Stimulated activated CD8-positive, alpha-beta memory T cell treated with anti-CD3 and anti-CD28 coated beads, Interleukin-15, amount 100 ng/mL, for 48 hours (primary cell): Measurements from ENCODE around the gene MED12L.
"Not testable (repeated sequence)": the region's sequence is repeated elsewhere in the genome, so short reads cannot be mapped to it uniquely, and the experiment has no call there.

Experiments
- DNase-seq, 2 donors: peaks; one replicate each; pipeline ENCODE4 v3.0.0-alpha.2; 2020; ENCODE audit warnings: low read depth in 2 of 2

Gene MED12L

DNA sequence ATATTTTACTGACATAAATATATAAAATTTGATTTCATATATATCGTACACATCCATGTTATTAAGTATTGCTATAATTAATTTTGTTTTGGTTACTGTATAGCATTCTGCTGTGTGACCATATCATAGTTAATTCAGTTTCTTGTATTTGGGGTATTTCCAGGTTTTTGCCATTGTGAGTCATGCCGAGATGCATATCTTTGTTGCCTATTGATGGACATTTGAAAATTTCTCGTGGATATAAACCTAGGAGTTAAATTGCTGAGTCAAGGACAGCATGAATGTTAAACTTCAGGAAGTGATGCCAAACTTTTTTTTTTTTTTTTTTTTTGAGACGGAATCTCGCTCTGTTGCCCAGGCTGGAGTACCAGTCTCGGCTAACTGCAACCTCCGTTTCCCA lies 151.3 kb downstream of the MED12L start:
- DNase-seq = no peak

DNA sequence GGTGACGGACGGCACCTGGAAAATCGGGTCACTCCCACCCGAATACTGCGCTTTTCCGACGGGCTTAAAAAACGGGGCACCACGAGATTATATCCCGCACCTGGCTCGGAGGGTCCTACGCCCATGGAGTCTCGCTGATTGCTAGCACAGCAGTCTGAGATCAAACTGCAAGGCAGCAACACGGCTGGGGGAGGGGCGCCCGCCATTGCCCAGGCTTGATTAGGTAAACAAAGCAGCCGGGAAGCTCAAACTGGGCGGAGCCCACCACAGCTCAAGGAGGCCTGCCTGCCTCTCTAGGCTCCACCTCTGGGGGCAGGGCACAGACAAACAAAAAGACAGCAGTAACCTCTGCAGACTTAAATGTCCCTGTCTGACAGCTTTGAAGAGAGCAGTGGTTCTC lies 156.5 kb downstream of the MED12L start:
- DNase-seq = not testable (repeated sequence)

DNA sequence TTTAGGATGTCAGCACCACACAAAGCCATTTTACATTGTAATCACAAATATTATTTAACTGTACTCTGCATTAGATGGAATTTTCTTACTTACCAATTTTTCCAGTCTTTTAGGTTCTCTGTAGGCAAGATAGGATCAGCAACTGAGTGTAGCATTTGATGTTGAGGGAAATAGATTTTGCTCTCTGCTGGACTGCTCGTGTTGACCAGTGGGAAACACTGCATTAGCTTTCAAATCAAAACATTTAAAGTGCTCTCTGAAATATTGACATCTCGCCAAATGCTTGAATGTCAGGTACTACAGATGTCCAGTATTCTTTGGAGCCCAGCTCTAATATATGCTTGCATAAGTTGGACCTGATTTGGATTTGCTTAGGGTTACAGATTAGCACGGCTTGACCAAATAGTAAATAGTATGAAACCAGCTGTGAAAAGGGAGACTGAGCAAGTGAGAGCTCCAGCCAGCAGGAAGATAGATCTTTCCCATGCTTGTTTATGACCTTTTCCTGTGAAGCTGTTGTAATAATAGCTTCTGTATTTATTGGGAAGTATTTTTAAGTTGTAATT lies 163.4 kb downstream of the MED12L start:
- no peak for DNase-seq

DNA sequence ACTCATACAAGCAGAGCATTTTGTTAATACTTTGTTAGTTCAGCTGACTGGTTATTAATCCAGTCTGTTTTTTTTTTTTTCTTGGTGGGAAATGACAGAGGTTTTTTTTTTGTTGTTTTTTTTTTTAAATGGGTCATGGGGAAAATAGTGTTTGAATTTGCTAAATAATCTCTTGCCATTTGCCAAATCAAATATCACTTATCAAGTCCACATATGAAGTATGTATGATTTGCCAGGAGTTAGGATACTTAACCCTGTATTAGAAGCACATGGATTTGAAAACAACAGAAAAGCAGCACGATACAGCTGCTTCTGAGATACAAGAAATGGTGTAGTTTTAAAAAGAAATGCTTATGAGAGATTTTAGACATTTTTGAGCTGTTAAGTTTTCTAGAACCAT lies 171.3 kb downstream of the MED12L start:
- no peak for DNase-seq

DNA sequence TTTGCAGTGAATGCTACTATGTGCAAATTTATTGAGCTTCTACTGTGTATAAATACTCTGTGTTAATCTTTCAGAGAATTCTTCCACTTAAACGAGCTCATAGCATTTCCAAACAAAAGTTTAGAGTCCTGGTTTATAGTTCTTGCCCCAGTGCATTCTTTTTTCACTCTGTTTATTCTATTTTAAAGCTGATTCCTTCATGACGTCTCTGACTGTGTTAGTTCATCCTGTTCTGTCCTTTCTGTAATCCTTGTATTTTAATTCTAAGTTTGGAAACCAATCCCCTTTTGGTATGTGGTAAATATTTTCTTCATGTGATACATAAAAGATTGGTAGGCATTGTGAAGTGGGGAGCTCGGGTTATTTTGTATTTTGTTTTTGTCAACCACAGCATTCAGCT lies 174.2 kb downstream of the MED12L start:
- no peak for DNase-seq

DNA sequence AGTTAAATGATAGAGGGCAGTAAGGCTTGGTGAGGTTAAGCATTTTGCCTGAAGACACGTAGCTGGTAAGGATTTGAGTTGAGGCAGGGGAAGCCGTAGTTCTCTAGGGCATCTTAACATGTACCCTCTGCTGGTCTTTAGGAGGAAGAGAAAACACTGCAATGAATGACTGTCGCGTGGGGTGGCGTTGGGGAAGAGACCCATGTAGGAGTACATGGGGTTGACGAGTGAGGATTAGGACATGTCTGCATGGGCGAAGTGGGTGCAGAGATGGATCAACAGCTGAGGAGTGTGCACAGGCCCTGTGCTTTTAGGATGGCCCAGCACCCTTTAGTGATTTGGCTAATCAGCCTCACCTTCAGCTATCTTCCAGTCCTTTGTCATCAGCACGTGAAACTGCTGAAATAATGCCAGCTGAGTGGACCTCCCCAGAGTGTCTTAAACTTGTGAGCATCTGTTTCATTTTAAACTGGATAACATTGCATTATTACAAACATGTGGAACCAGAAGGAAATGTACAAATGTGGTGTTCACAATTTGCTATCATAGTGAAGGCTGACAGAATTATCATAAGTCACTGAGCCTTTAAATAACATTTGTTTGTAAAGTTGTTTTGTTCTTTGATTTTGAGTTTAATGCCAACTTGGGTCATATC lies 177.5 kb downstream of the MED12L start:
- no peak for DNase-seq

DNA sequence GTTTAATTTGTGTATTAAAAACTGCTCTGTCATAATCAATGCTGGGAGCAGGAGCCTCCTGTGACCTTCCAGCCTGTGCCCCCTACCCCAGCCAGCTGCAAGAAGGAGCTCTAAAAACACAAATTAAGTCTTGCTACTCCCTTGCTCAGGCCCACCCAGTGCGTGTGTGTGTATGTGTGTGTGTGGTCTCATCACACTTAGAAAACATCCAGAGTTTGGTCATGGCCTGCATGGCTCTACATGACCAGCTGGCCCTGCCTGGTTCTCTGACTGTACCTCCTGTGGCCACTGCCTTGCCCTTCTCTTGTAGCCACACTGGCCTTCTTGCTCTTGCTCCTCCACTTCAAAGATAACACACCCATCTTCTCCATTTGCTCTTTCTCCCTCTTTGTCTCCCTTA lies 179.1 kb downstream of the MED12L start:
- DNase-seq = no peak

DNA sequence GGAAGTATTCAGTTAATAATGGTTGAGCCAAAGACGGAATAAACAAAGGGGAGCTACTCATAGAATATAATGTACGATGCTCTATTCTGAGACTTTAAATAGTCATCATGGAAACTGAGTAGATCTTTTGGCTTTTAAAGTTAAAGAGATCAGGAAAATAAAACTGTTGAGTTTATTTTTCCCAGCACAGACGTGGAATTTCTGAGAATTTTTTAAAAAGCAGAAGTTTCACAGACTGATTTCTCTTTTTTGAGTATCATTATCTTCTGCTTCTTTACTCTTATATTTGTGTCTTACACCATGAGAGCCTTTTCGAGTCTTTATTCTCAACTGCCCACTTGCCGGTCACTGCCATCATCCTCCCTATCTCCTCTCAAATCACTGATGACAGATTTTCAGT lies 179.7 kb downstream of the MED12L start:
- DNase-seq = no peak

DNA sequence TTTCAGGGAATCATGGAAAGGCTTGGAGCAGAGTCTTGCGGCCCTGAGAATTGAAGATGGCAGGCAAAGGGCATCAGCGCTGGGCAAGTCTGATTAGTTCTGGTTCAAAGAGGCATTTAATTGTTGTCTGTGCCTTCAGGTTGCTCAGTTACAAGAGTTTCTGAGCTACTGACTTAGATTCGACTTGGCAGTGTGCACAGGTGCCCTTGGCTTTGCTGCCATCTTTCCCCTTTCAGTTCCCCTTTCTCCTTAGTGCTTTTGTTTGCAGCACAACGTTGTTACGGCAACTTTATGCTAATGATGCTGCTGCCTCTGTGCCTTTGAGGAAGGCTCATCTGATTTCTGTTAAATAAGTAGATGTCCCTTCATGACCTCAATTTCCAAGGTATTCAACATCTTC lies 180.4 kb downstream of the MED12L start:
- no peak for DNase-seq

DNA sequence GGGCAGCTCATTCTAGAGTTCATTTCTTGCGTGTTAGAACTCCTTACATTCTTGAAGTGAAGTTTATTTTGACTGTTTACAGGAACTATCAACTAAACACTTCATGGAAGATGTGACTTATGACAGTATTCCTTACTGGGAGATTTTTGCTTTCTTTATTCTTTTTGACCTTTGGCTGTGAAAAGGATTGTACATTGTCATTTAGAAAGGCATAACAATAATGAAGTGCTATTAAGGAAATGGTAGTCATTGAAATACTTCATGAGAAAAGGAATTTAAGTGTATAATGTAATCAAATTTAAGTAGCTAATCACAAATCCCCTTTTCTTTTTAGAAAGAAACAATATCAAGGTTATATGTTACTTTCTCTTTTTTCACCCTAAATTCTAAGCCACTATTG lies 181.6 kb downstream of the MED12L start:
- no peak for DNase-seq

DNA sequence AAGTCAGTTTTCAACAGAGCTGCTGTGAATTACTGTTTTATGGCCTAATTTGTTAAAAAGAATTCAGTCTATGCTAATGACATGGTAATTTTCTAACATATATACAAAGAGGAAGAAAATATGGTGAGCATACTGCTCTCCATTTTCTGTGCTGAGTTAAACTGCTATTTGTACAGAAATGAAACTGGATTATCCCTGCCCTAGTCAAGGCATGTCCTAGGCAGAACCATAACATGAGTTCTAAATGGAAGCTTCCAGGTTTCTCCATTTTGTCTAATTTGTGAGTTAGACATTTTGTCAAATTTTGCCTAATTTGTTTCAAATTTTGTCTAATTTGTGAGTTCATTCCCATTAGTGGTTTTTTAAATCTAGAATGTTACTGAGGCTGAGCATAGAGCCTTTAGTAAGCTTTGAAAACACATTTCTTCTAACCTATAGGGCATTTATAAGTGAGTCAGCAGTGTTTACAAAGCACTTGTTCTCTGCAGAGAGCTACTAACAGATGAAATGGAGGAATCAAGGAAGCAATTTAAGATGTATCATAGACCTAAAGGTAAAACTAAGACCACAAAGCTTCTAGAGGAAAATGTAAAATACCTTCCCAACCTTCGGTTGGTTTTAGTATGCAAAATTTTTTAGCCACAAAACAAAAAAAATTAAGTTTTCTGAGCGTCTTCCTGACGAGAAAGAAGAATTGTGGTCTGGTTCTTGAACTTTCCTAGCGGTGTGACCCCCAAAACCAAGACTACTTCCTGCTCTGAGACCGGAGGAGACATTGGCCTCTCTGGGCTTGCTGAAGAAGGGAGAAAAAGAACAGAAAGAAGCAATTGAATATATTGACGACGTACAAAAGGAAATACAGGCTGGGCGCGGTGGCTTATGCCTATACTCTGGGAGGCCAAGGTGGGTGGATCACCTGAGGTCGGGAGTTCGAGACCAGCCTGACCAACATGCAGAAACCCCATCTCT lies 183.1 kb downstream of the MED12L start:
- DNase-seq = peak; percentile 33 to 56

DNA sequence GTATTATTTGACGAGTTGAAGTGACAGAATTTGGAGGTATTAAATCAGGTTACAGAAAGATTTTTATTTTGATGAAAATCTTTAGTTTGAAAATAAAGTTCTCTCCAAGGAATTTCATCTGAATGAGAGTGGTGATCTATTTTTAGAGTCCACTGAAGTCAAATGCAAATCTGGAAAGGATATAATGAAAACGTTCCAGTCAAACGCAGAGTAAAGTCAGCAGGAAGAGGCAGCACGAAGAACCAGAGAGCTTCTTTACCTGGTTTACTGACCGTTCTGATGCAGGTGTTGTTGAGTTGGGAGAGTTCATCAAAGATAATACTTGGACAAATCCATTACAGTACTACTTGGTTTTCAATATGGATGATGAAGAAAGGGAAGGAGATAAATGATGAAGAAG lies 184.2 kb downstream of the MED12L start:
- no peak for DNase-seq

DNA sequence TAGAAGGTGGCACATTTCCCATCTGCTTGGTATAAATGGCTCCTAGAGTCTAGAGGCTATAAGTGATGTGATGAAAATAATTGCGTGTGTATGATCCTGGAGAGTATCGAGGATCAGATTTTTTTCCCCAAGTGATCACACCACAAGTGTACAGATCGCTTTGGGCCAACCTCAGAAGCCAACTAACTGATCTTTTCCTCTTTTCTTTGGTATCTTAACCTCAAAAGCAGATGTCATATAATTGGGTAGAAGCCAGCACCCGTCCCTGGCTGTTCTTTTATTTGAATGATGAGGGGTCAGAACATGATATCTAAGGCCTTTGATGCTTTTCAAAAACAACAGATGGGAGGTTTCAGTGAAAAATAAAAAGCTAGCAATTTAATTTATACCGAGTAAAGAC lies 189.6 kb downstream of the MED12L start:
- no peak for DNase-seq

DNA sequence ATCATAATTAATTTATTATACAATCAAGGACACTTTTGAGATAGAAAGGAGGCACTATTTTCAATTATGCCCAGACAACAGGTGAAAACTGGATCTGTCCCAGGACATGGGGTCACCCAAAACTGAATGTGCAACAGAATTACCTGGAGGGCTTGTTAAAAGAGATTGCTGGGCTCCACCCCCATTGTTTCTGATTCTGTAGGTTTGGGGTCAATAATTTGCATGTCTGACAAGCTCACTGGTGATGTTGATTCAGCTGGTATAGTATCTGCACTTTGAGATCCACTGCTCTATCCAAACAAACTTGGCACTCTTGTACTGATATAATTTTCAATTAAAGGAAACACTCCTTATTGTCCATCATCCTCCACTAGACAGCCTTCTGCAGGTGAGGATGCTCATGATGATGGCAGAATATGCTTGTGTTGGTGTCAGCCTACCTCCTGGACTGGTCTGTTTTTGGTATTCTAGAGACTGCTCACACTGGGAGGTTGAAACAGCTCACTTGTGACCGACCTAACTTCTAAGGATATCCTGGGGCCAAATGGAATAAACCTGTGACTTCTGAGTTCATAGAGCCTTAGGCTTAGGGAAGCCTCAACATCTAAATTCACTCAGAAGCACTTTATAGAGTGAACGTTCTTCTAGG lies 190.7 kb downstream of the MED12L start:
- no peak for DNase-seq

DNA sequence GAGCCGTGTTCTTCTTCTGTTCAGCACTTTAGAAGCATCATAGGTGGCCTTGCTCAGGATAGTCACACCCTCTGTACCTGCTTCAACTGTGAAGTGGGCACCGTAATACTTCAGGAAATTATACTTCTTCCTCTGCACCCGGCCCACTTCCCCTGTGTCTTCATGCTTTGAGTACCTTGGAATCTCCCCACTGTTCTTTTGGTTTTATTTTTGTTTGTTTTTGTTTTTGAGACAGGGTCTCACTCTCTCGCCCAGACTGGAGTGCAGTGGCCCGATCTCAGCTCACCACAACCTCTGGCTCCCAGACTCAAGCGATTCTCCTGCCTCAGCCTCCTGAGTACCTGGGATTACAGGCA lies 191.2 kb downstream of the MED12L start:
- no peak for DNase-seq

DNA sequence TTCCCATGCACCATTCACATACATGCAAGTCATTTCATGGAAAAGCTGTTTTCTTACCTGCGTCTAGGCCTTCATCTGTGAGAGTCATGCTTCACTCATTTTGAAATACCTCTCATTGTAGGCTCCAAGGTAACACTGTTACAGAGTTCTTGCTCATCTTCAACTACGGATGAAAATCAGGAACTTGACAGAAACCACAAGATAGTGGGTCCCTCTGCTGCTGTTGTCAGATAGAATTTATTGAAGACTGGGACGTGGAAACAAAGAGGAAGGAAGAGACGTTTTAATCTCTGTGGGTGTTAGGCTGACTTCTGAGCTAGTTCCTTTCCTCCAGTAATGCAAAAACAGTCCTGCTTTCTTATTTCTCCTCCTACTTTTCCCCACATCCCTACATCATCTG lies 192.8 kb downstream of the MED12L start, which contains the start of gene P2RY14:
TSS of gene P2RY14 (minus strand) at position 313 of the 400 bp plus-strand sequence. CDS start 64,226 bp downstream, outside the sequence.
- DNase-seq = no peak

DNA sequence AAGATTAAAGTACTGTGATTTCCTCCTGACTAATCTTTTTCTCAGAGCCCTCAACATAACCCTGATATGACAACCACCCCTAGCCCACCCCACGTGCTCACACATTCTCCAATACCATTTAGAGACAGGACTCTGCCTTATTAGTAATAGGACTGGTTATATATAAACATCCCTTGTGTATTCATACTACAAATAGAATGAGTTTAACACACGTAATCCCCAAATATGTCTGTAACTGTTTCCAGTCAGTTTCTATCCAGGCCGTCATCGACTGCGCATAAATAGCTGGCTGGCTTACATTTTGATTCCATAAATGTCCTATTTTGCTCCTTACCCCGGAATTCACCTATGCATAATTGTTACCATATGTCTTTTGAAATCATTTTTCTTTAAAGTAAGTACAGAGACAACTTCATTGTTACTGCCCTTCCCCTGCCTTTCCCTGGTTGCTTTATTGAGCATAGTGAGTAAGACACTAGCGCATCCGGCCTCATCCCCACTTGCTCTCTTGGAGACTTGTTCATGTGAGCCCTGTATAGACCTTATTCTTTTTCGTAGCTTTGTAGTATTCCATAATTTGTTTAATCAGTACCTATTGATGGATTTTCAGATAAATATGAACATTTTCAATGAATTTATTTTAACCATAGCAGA lies 196.3 kb downstream of the MED12L start:
- no peak for DNase-seq

DNA sequence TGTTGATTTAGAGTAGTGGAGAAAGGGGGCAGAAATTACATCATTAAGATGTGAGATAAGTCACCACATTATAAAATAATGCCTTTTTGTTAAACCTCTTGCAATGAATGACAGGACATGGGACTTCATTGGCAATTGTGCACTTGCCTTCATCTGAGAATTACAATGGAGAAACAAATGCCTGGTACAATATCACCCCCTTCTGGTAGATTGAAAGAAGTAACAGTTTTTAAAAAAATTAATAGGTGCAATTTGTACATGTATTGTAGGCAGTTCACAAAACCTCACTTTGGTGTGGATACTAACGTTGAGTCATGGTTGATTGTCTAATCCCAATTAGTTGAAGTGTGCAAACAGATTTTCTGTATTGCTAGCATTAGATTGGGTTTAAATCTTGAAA lies 197.5 kb downstream of the MED12L start:
- no peak for DNase-seq

DNA sequence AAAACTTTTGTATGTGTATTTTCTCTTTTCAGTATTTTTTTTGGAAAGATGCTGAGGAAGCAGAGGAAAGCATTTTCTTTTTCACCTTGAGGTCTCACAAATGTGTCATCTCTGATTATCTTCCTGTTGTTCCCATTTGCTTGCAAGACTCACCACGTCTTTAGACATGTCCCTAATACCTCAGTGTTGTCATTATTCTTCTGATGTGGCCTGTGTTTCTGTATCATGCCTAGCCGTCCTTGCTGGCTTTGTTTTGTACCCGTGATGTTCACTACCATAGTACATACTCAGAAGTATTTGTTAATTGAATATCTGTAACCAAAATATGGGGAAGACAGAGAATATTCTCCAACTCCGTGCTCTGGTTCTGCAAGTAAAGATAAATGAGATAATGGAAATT lies 197.9 kb downstream of the MED12L start:
- DNase-seq = no peak

DNA sequence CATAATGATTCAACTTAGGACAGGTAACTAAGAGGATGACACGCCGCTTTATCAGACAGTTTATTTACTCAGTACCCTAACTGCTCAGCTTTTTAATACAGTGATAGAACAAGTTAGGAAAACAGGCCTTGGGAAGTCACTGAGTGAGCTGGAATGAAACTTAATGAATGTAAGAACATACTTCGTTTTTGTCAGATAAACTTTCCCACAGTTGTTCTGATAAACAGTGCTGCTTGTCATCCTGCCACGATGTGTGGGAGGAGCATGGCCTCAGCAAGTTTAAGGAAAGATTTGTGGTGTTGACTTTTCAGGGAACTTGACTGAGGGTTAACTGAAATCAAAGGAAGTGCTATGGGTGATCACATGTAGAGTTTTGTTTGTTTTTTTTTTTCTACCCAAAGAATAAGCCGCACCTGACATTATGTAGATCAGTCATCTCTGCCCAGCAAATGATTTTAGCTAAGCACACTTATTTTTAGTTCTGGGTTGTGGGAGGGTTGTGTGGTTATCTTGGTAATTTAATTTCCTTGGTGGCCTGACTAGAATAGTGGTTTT lies 198.5 kb downstream of the MED12L start:
- DNase-seq = peak in 1 of 2 donors; percentile 24

DNA sequence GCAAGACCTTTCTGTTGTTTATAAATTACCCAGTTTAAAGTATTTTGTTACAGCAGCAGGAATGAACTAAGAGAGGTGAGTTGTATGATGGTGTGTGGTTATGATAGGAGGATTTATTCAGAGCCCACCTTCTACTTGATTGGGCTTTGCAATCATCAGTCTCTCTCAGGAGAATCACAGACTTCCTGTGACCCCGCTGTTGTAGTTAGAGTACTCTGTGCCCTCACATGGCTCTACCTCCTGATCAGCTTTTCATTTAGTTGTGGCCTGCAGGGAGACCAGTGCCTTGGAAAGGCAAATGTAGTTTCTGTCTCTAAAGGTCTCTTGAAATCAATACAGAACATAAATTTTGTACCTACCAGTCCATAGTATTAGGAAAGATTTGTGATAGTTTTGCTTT lies 200.5 kb downstream of the MED12L start:
- DNase-seq = no peak
